HepG2 (cell line): Measurements from ENCODE around the gene CFAP61. TPM values are rescaled to one million over a fixed set of nuclear protein-coding genes. Genes with fewer than 3 reads are reported as not detected.
A peak's percentile ranks its signal among the peaks of the same experiment; 100 is the strongest.

Experiments
- CEBPG ChIP-seq: IDR thresholded peaks from 2 replicates; pipeline ENCODE4 v1.6.1; 2016
- HIC2 ChIP-seq: sonication (generic); formaldehyde crosslinking; IDR thresholded peaks from 2 replicates; pipeline ENCODE4 v1.9.0; 2022; ENCODE audit warnings: low read depth, missing genetic modification reagents
- IKZF5 ChIP-seq: IDR thresholded peaks from 2 replicates; pipeline ENCODE4 v1.6.1; 2018; ENCODE audit warnings: missing genetic modification reagents, mild to moderate bottlenecking, missing compliant biosample characterization
- JDP2 ChIP-seq: sonication (generic); formaldehyde crosslinking; IDR thresholded peaks from 2 replicates; pipeline ENCODE4 v1.8.1; 2022; ENCODE audit warnings: missing genetic modification reagents, borderline replicate concordance
- KAT8 ChIP-seq: IDR thresholded peaks from 2 replicates; pipeline ENCODE4 v1.6.1; 2016; ENCODE audit warnings: missing genetic modification reagents, missing compliant biosample characterization
- MTF1 ChIP-seq: sonication (generic); formaldehyde crosslinking; IDR thresholded peaks from 2 replicates; pipeline ENCODE4 v1.5.0; 2020; ENCODE audit warnings: missing genetic modification reagents
- ONECUT2 ChIP-seq: sonication (generic); formaldehyde crosslinking; IDR thresholded peaks from 2 replicates; pipeline ENCODE4 v1.4.0; 2020; ENCODE audit warnings: missing genetic modification reagents
- SMAD9 ChIP-seq: sonication (generic); formaldehyde crosslinking; IDR thresholded peaks from 2 replicates; pipeline ENCODE4 v1.5.1; 2020; ENCODE audit warnings: mild to moderate bottlenecking, missing genetic modification reagents
- TCF7 ChIP-seq: sonication (generic); IDR thresholded peaks from 2 replicates; pipeline ENCODE4 v1.6.1; 2016; ENCODE audit warnings: antibody characterized with exemption, low read depth
- ZMYM3 ChIP-seq: sonication (generic); formaldehyde crosslinking; IDR thresholded peaks from 2 replicates; pipeline ENCODE4 v1.5.1; 2020; ENCODE audit warnings: mild to moderate bottlenecking, missing genetic modification reagents
- ZNF331 ChIP-seq: sonication (generic); formaldehyde crosslinking; IDR thresholded peaks from 2 replicates; pipeline ENCODE4 v1.4.0; 2020; ENCODE audit warnings: missing genetic modification reagents
- ZNF407 ChIP-seq: sonication (generic); formaldehyde crosslinking; IDR thresholded peaks from one replicate; pipeline ENCODE4 v1.5.1; 2020; ENCODE audit warnings: mild to moderate bottlenecking, missing genetic modification reagents; ENCODE audit errors: not compliant biosample characterization
- ZNF513 ChIP-seq: sonication (generic); formaldehyde crosslinking; conservative IDR thresholded peaks from 2 replicates; pipeline ENCODE4 v1.5.0; 2020; ENCODE audit warnings: missing genetic modification reagents
- ZNF563 ChIP-seq: sonication (generic); formaldehyde crosslinking; IDR thresholded peaks from 2 replicates; pipeline ENCODE4 v1.8.0; 2022; ENCODE audit warnings: mild to moderate bottlenecking, moderate library complexity, missing genetic modification reagents
- ZNF781 ChIP-seq: sonication (generic); formaldehyde crosslinking; IDR thresholded peaks from 2 replicates; pipeline ENCODE4 v1.5.1; 2020; ENCODE audit warnings: borderline replicate concordance, mild to moderate bottlenecking, missing genetic modification reagents; ENCODE audit errors: not compliant biosample characterization
- ZSCAN21 ChIP-seq: sonication (generic); formaldehyde crosslinking; IDR thresholded peaks from 2 replicates; pipeline ENCODE4 v1.8.0; 2022; ENCODE audit warnings: mild to moderate bottlenecking, missing genetic modification reagents, moderate library complexity, borderline replicate concordance
- polyA plus RNA-seq, 8 experiments: library from polyadenylated mRNA; depleted of rRNA in 3 of 8; stranded (reverse) in 7 of 8; unstranded in 1 of 8; fragments of >200 nt; fragmentation: Illumina TruSeq in 4 of 8; extraction: Trizol in 4 of 8; gene quantifications; 2 replicates each; pipeline versions ENCODE4 v1.2.1 to v1.2.3, GENCODE V29; 2011 to 2016; ENCODE audit warnings: low read depth in 4 of 8, missing spikeins in 1 of 8, mixed read lengths in 1 of 8; ENCODE audit not compliant: insufficient read depth in 1 of 8
- total RNA-seq, 5 experiments: library from RNA; depleted of rRNA; stranded (reverse); fragments of >200 nt; fragmentation: Illumina TruSeq; extraction: Trizol; gene quantifications; 2 replicates each; pipeline ENCODE4 v1.2.3, GENCODE V29; 2016; ENCODE audit warnings: low read depth in 1 of 5

The CFAP61 gene
- total and polyA plus RNA-seq, 2 of the 13 experiments (the other 11 are each of a cell fraction or from before 2014, with no cell fraction given): 0.27 TPM; not detected in 1

GRCh38 chr20:20009784-20010253 lies 42.5 kb upstream of the CFAP61 start (continued):
- TF ChIP-seq ZNF513 (CRISPR knock-in tag) (no peak), IKZF5 (CRISPR knock-in tag) (0 out of 2 replicates have a peak, but pooled peaks have one; percentile 13), ZNF331 (CRISPR knock-in tag) (no peak; the same call in 1 of the 2 replicates), ZNF563 (CRISPR knock-in tag) (no peak), ZSCAN21 (CRISPR knock-in tag) (no peak; the same call in 1 of the 2 replicates), CEBPG (CRISPR knock-in tag) (peak; percentile 25; the same call in 1 of the 2 replicates), TCF7 (no peak), SMAD9 (no peak), ZNF781 (CRISPR knock-in tag) (no peak), KAT8 (CRISPR knock-in tag) (0 out of 2 replicates have a peak, but pooled peaks have one; percentile 20), ZNF407 (CRISPR knock-in tag) (peak; percentile 64), ZMYM3 (CRISPR knock-in tag) (peak; percentile 59; the same call in 1 of the 2 replicates), JDP2 (CRISPR knock-in tag) (no peak), MTF1 (CRISPR knock-in tag) (no peak), ONECUT2 (peak; percentile 85), HIC2 (CRISPR knock-in tag) (no peak)
